Measurements from ENCODE around the gene ZBTB17. TPM values are rescaled to one million over a fixed set of nuclear protein-coding genes. Genes with fewer than 3 reads are reported as not detected.
"Not testable (repeated sequence)": the region's sequence is repeated elsewhere in the genome, so short reads cannot be mapped to it uniquely, and the experiment has no call there.

The ZBTB17 gene
- total RNA-seq: 37.7 TPM
- long read RNA-seq, transcript ZBTB17-202 (16 exons, 2,745 nt): major isoform, 20 of 59 reads
- long read RNA-seq, partial matches to known transcripts: 20 of 59 reads
- long read RNA-seq, other reads (novel, unspliced or antisense): 16 of 59 reads

DNA sequence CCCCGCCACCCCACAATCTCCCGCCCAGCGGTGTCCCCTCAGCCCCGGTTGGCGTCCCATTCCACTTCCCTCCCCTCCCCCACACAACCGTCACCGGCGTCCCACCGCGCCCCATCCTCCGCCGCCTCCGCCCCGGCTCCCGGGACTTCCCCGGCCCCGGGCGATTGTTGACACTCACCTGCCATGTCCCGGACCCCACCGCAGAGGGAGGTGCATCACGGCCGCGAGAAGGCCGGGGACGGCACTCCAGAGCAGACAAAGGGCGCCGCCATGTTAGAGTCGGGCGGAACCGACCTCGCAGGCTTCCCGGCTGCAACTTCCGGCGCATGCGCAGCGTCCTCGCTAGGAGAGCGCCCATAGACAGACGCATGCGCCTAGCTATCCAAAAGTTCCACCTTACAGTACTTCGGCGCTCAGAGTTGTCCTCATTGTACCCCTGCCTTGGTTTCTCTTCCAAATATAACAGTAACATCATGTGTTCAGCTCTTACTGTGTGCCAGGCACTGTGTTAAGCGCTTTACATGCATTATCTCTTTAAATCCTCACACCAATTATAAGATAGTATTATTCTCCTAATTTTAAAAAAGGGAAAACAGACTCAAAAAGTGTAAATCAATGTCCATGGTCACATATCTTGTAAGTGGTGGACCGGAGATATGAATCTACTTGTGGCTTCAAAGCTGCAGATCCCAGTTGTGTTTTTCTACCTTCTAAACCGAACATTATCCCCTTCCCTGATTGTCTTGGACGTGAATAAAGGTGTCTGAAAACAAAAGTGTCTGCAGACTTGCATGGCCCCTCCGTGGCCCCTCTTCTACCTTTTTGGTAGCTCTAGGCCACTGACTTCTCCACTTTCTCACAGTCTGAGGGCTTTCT lies at the start of gene ZBTB17:
ZBTB17 (minus strand) TSS at position 297 of the 876 bp plus-strand sequence. CDS start 27,606 bp downstream, outside the sequence.
- TF ChIP-seq CTCF (IDR thresholded peaks at IDR 0.05): no peak
- peak; percentile 98 to 99 for ATAC-seq

DNA sequence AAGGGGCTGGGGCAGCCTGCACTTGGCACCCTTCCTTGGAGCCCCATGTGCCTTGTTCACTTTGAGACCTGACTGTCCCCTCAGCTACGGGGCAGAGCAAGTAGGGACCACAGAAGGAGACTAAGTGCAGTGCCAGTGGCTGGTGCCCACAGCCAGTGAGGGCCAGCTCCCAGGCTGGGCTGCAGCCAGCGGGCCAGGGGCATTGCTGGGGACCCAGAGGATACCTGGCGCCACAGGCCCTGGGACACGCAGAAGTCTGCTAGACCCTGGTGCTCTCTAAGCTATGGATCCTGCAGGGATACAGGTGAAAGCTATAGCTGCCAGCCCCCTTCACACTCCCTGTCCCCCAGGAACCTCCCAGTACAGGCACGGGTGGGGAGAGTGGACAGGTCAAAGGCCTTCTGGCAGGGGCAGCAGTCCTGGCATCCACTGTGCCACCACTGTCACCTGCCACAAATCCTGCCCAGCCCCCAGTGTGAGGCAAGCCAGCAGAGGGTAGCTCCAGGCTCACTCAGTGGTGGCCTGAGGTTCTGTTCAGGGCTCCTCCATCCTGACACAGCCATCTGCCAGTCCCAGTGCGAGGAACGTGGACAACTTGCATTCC lies 47.3 kb upstream of the ZBTB17 start:
- TF ChIP-seq CTCF (IDR thresholded peaks at IDR 0.05): no peak
- Histone ChIP-seq H3K27ac (no peak overlapping the region), H3K27me3 (ENCODE audit: low read depth) (peaks cover 10% of the 10 kb centered on the region), H3K9me3 (no peaks in the 10 kb centered on the region), H3K4me1 (peaks cover 23% of the 10 kb centered on the region), H3K36me3 (no peaks in the 10 kb centered on the region), H3K4me3 (no peak overlapping the region)
- intact Hi-C loops (cut with DNase I): no loop called here
- DNase-seq (no peak), ATAC-seq (no peak)

More for the DNA sequence above, at the start of gene ZBTB17:
- H3K27ac ChIP-seq: peak within 1 kb of the TSS; percentile 79
- no peaks in the 10 kb centered on the region for H3K9me3 ChIP-seq
- H3K4me3 ChIP-seq: peak within 1 kb of the TSS; percentile 86
- peaks cover 18% of the 10 kb centered on the region for H3K36me3 ChIP-seq
- H3K4me1 ChIP-seq: peaks cover 23% of the 10 kb centered on the region
- H3K27me3 ChIP-seq (ENCODE audit: low read depth): no peaks in the 10 kb centered on the region
- intact Hi-C loops (cut with DNase I): no loop called here
- peak; percentile 96 for DNase-seq

- H3K36me3 ChIP-seq: no peaks in the 10 kb centered on the region
- ATAC-seq (no peak), DNase-seq (no peak)
- peaks cover 30% of the 10 kb centered on the region for H3K4me1 ChIP-seq
- H3K27me3 ChIP-seq (ENCODE audit: low read depth): peaks cover 6% of the 10 kb centered on the region
- H3K27ac ChIP-seq: no peak overlapping the region
- no peaks in the 10 kb centered on the region for H3K9me3 ChIP-seq
- no peak overlapping the region for H3K4me3 ChIP-seq
- intact Hi-C loops (cut with DNase I): no loop called here
- no peak for TF ChIP-seq CTCF (IDR thresholded peaks at IDR 0.05)
Measured at GRCh38 chr1:16022393-16022792, 46.5 kb upstream of the ZBTB17 start.

GRCh38 chr1:16021681-16022080 lies 45.8 kb upstream of the ZBTB17 start, which contains the start of gene CLCNKA:
CLCNKA (plus strand) TSS chr1:16022036; CDS start chr1:16022620, 584 bp downstream.
- ATAC-seq (no peak), DNase-seq (no peak)
- no peak for TF ChIP-seq CTCF (IDR thresholded peaks at IDR 0.05)
- Histone ChIP-seq H3K9me3 (no peaks in the 10 kb centered on the region), H3K4me1 (peaks cover 24% of the 10 kb centered on the region), H3K4me3 (no peak within 1 kb of the TSS), H3K27me3 (ENCODE audit: low read depth) (no peaks in the 10 kb centered on the region), H3K36me3 (no peaks in the 10 kb centered on the region), H3K27ac (no peak within 1 kb of the TSS)
- intact Hi-C loops (cut with DNase I): no loop called here

- H3K9me3 ChIP-seq; H3K36me3 ChIP-seq; H3K27ac ChIP-seq; ATAC-seq; H3K4me3 ChIP-seq; H3K27me3 ChIP-seq (ENCODE audit: low read depth); intact Hi-C loops (cut with DNase I); DNase-seq: not testable (repeated sequence)
- H3K4me1 ChIP-seq: peaks cover 24% of the 10 kb centered on the region
Measured at GRCh38 chr1:16020878-16021277, 45.0 kb upstream of the ZBTB17 start.
